ENCODE data around the gene ADGRV1. TPM values are rescaled to one million over a fixed set of nuclear protein-coding genes. Genes with fewer than 3 reads are reported as not detected.

ADGRV1 gene
- polyA plus RNA-seq, 1 donor from 2014 or later, result 3.7 TPM

- H3K4me3 ChIP-seq (ENCODE audit: low read length), result peak overlapping the region; percentile 48
- H3K4me2 ChIP-seq (ENCODE audit: low read length), result peak overlapping the region; percentile 62
- peak overlapping the region; percentile 74 for H3K9ac ChIP-seq (ENCODE audit: low read length)
- H4K20me1 ChIP-seq (ENCODE audit: insufficient read depth), result no peaks in the 10 kb centered on the region
- no peaks in the 10 kb centered on the region for H3K27me3 ChIP-seq (ENCODE audit: insufficient read depth, low read depth, low read length)
- no peaks in the 10 kb centered on the region for H3K79me2 ChIP-seq (replicated peaks; ENCODE audit: insufficient read depth, low read length)
- H3K9me2 ChIP-seq (ENCODE audit: insufficient read depth, low read length), result no peaks in the 10 kb centered on the region
- H3K9me3 ChIP-seq (ENCODE audit: low read length), result no peaks in the 10 kb centered on the region
- no peaks in the 10 kb centered on the region for H3F3A ChIP-seq (ENCODE audit: insufficient read depth, low read length, poor library complexity, severe bottlenecking)
- peak; percentile 76 for TF ChIP-seq EP300 (conservative IDR thresholded peaks at IDR 0.05; ENCODE audit: poor library complexity, severe bottlenecking)
- peak; percentile 72 for TF ChIP-seq TAF1 (IDR thresholded peaks at IDR 0.05; ENCODE audit: low read depth)
- peak; percentile 92 for TF ChIP-seq POLR2AphosphoS5 (IDR thresholded peaks at IDR 0.05)
- no peak for TF ChIP-seq EZH2 (IDR thresholded peaks at IDR 0.05; ENCODE audit: borderline replicate concordance, insufficient read depth, low read length, poor library complexity, severe bottlenecking)
- no peak for TF ChIP-seq SMC3 (conservative IDR thresholded peaks at IDR 0.05; ENCODE audit: poor library complexity)
- peak; percentile 93 for TF ChIP-seq REST (IDR thresholded peaks at IDR 0.05; ENCODE audit: borderline replicate concordance)
- peak; percentile 35 for TF ChIP-seq RAD21 (conservative IDR thresholded peaks at IDR 0.05)
- TF ChIP-seq MXI1 (conservative IDR thresholded peaks at IDR 0.05; ENCODE audit: poor library complexity, severe bottlenecking), result no peak
- no peak for TF ChIP-seq CTCF (IDR thresholded peaks at IDR 0.05; ENCODE audit: poor library complexity, severe bottlenecking)
- peak overlapping the region; percentile 58 for H2AFZ ChIP-seq (ENCODE audit: low read depth, low read length)
- H3K27ac ChIP-seq (ENCODE audit: low read length), result peak overlapping the region; percentile 98
- H3K36me3 ChIP-seq (ENCODE audit: insufficient read depth, low read length), result no peaks in the 10 kb centered on the region
Observed at GRCh38 chr5:90940227-90940995, 381.8 kb downstream of the ADGRV1 start.

- TF ChIP-seq SMC3 (conservative IDR thresholded peaks at IDR 0.05; ENCODE audit: poor library complexity) (no peak), EZH2 (IDR thresholded peaks at IDR 0.05; ENCODE audit: borderline replicate concordance, insufficient read depth, low read length, poor library complexity, severe bottlenecking) (no peak), MXI1 (conservative IDR thresholded peaks at IDR 0.05; ENCODE audit: poor library complexity, severe bottlenecking) (no peak), REST (IDR thresholded peaks at IDR 0.05; ENCODE audit: borderline replicate concordance) (no peak)
- Histone ChIP-seq H3F3A (ENCODE audit: insufficient read depth, low read length, poor library complexity, severe bottlenecking) (no peaks in the 10 kb centered on the region), H2AFZ (ENCODE audit: low read depth, low read length) (peak overlapping the region; percentile 58), H3K4me2 (ENCODE audit: low read length) (peak overlapping the region; percentile 7), H3K36me3 (ENCODE audit: insufficient read depth, low read length) (no peaks in the 10 kb centered on the region), H3K9me3 (ENCODE audit: low read length) (no peaks in the 10 kb centered on the region), H3K79me2 (replicated peaks; ENCODE audit: insufficient read depth, low read length) (no peaks in the 10 kb centered on the region), H3K9ac (ENCODE audit: low read length) (peak overlapping the region; percentile 74), H3K27ac (ENCODE audit: low read length) (peak overlapping the region; percentile 98), H3K9me2 (ENCODE audit: insufficient read depth, low read length) (no peaks in the 10 kb centered on the region), H4K20me1 (ENCODE audit: insufficient read depth) (no peaks in the 10 kb centered on the region), H3K27me3 (ENCODE audit: insufficient read depth, low read depth, low read length) (no peaks in the 10 kb centered on the region), H3K4me3 (ENCODE audit: low read length) (peak overlapping the region; percentile 28)
Observed at GRCh38 chr5:90941002-90941720, 382.6 kb downstream of the ADGRV1 start.

Data from neural cell (in vitro differentiated cells).